PC-9 (cell line): ENCODE data around the gene HBS1L. TPM values are rescaled to one million over a fixed set of nuclear protein-coding genes. Genes with fewer than 3 reads are reported as not detected.

Source experiments
- BruUV-seq: library from RNA; stranded (reverse); fragments of 400-500 nt; replicated peaks from 2 replicates; lab custom pipeline; 2021; lab: Mats Ljungman, UMichigan
- CTCF ChIA-PET: fragments of 300-600 bp; sonication (Branson Sonifier 250); formaldehyde crosslinking; loops from one replicate; lab custom pipeline; 2022; ENCODE audit warnings: antibody characterized with exemption; lab: Charles Lee
- POLR2A ChIA-PET: fragments of 300-600 bp; sonication (Branson Sonifier 250); formaldehyde crosslinking; loops from one replicate; lab custom pipeline; 2022; ENCODE audit warnings: antibody characterized with exemption; ENCODE audit not compliant: unreplicated experiment; lab: Charles Lee
- DNase-seq, 2 experiments: peaks; one replicate each; pipeline versions ENCODE4 v3.0.0 to v3.0.0-alpha.2; 2015 to 2022; ENCODE audit warnings: mixed read lengths in 1 of 2
- H2AFZ ChIP-seq: fragments of 200-600 bp; sonication (generic); 2 replicates; pipeline ENCODE4 v1.8.1; 2017; ENCODE audit warnings: antibody characterized with exemption
- H3F3A ChIP-seq: fragments of 200-600 bp; sonication (generic); 2 replicates; pipeline ENCODE4 v1.8.1; 2017; ENCODE audit warnings: antibody characterized with exemption, mild to moderate bottlenecking, low read depth; ENCODE audit not compliant: insufficient read depth
- H3K27ac ChIP-seq: fragments of 200-600 bp; sonication (generic); 2 replicates; pipeline ENCODE4 v1.6.1; 2016; ENCODE audit warnings: mixed run types
- H3K27me3 ChIP-seq: fragments of 200-600 bp; sonication (generic); 2 replicates; pipeline ENCODE4 v1.6.1; 2016; ENCODE audit warnings: low read depth, mixed run types; ENCODE audit not compliant: insufficient read depth
- H3K36me3 ChIP-seq: fragments of 200-600 bp; sonication (generic); 2 replicates; pipeline ENCODE4 v1.6.1; 2016; ENCODE audit warnings: low read depth, mixed run types
- H3K4me1 ChIP-seq: fragments of 200-600 bp; sonication (generic); replicated peaks from 2 replicates; pipeline ENCODE4 v1.6.1; 2016; ENCODE audit warnings: mixed run types; ENCODE audit not compliant: insufficient read depth
- H3K4me2 ChIP-seq: fragments of 200-600 bp; sonication (generic); 2 replicates; pipeline ENCODE4 v1.6.1; 2017; ENCODE audit warnings: mixed run types
- H3K4me3 ChIP-seq: fragments of 200-600 bp; sonication (generic); 2 replicates; pipeline ENCODE4 v1.6.1; 2016; ENCODE audit warnings: mixed run types
- H3K79me2 ChIP-seq: fragments of 200-600 bp; sonication (generic); 2 replicates; pipeline ENCODE4 v1.6.1; 2017; ENCODE audit warnings: low read depth, mixed run types
- H3K9me2 ChIP-seq: fragments of 200-600 bp; sonication (generic); 2 replicates; pipeline ENCODE4 v1.8.1; 2017; ENCODE audit warnings: mild to moderate bottlenecking; ENCODE audit not compliant: insufficient read depth
- H3K9me3 ChIP-seq: fragments of 200-600 bp; sonication (generic); 2 replicates; pipeline ENCODE4 v1.8.1; 2016; ENCODE audit warnings: low read depth; ENCODE audit not compliant: insufficient read depth
- H4K20me1 ChIP-seq: fragments of 200-600 bp; sonication (generic); 2 replicates; pipeline ENCODE4 v1.8.1; 2017; ENCODE audit not compliant: insufficient read depth
- EZH2 ChIP-seq: fragments of 200-600 bp; sonication (generic); IDR thresholded peaks from 2 replicates; pipeline ENCODE4 v1.8.0; 2017; ENCODE audit warnings: antibody characterized with exemption, low read depth
- intact Hi-C: fragments of 100-400 bp; cut with micrococcal nuclease; formaldehyde crosslinking; loops from one replicate; pipeline ENCODE4 v1.10.0; 2022; ENCODE audit not compliant: unreplicated experiment
- total RNA-seq: library from RNA; stranded (reverse); gene quantifications from 2 replicates; pipeline ENCODE4 v1.2.3, GENCODE V29; 2021
- TF ChIP-seq, protein P1 (sequence below): fragments of 200-600 bp; sonication (generic); conservative IDR thresholded peaks from 2 replicates; pipeline ENCODE4 v1.6.1; 2017; ENCODE audit warnings: mixed run types, antibody characterized with exemption, mild to moderate bottlenecking, moderate library complexity

HBS1L gene
- total RNA-seq, 1 experiment from 2014 or later, result 84.4 TPM

- intact Hi-C loops, result no loop called here
- H2AFZ ChIP-seq, result no peak overlapping the region
- no peaks in the 10 kb centered on the region for H3K27me3 ChIP-seq
- ChIA-PET CTCF (no interaction called here), POLR2A (no interaction called here)
- H3K36me3 ChIP-seq, result no peaks in the 10 kb centered on the region
- no peak for DNase-seq
- no peak overlapping the region for H3K27ac ChIP-seq
- peaks cover 13% of the 10 kb centered on the region; the same call in 1 of the 2 replicates for H3K9me3 ChIP-seq
- no peaks in the 10 kb centered on the region for H3K79me2 ChIP-seq
- H4K20me1 ChIP-seq, result no peaks in the 10 kb centered on the region
- H3K9me2 ChIP-seq, result no peaks in the 10 kb centered on the region
- H3K4me2 ChIP-seq, result no peak overlapping the region
- no peaks in the 10 kb centered on the region for H3K4me1 ChIP-seq
- no peak overlapping the region for H3K4me3 ChIP-seq
- H3F3A ChIP-seq, result no peaks in the 10 kb centered on the region
- TF ChIP-seq EZH2, result no peak
- TF ChIP-seq, protein P1, sequence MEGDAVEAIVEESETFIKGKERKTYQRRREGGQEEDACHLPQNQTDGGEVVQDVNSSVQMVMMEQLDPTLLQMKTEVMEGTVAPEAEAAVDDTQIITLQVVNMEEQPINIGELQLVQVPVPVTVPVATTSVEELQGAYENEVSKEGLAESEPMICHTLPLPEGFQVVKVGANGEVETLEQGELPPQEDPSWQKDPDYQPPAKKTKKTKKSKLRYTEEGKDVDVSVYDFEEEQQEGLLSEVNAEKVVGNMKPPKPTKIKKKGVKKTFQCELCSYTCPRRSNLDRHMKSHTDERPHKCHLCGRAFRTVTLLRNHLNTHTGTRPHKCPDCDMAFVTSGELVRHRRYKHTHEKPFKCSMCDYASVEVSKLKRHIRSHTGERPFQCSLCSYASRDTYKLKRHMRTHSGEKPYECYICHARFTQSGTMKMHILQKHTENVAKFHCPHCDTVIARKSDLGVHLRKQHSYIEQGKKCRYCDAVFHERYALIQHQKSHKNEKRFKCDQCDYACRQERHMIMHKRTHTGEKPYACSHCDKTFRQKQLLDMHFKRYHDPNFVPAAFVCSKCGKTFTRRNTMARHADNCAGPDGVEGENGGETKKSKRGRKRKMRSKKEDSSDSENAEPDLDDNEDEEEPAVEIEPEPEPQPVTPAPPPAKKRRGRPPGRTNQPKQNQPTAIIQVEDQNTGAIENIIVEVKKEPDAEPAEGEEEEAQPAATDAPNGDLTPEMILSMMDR, result no peak
- no TSS peak for BruUV-seq
Observed at GRCh38 chr6:135084916-135085269, 30.3 kb upstream of the HBS1L start.

GRCh38 chr6:135084001-135084915 is 29.6 kb upstream of the HBS1L start:
- ChIA-PET POLR2A (no interaction called here), CTCF (no interaction called here)

DNA sequence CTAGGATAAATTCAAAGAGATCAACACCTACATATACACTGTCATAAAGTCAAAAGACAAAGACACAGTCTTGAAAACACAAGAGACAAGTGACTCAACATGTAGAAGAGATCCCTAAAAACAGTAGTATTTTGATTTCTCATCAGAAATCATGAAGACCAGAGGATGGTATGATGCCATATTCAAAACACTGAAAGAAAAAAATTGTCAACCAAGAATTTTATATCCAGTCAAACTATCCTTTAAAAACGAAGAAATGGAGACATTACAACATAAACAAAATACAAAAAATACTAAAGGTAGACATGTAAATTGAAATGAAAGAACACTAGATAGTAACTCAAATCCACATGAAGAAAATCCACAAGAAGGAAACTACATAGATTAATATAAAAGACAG is 27.3 kb upstream of the HBS1L start:
- no peak overlapping the region for H3K4me3 ChIP-seq
- H2AFZ ChIP-seq, result no peak overlapping the region
- H3K4me2 ChIP-seq, result no peak overlapping the region
- H3K36me3 ChIP-seq, result no peaks in the 10 kb centered on the region
- BruUV-seq, result no TSS peak
- peaks cover 13% of the 10 kb centered on the region; the same call in 1 of the 2 replicates for H3K9me3 ChIP-seq
- H3K9me2 ChIP-seq, result no peaks in the 10 kb centered on the region
- H3K27me3 ChIP-seq, result no peaks in the 10 kb centered on the region
- no peak overlapping the region for H3K27ac ChIP-seq
- ChIA-PET CTCF (no interaction called here), POLR2A (no interaction called here)
- DNase-seq, result no peak
- TF ChIP-seq, protein P1, result no peak
- no peak for TF ChIP-seq EZH2
- no peaks in the 10 kb centered on the region for H3F3A ChIP-seq
- no peaks in the 10 kb centered on the region for H3K4me1 ChIP-seq
- H4K20me1 ChIP-seq, result no peaks in the 10 kb centered on the region
- intact Hi-C loops, result no loop called here
- H3K79me2 ChIP-seq, result no peaks in the 10 kb centered on the region

More at GRCh38 chr6:135084001-135084915, 29.6 kb upstream of the HBS1L start:
- Histone ChIP-seq H4K20me1 (no peaks in the 10 kb centered on the region), H3K27ac (no peak overlapping the region), H3K4me1 (no peaks in the 10 kb centered on the region), H3K4me3 (no peak overlapping the region), H3K4me2 (no peak overlapping the region), H3K9me3 (peaks cover 13% of the 10 kb centered on the region; the same call in 1 of the 2 replicates), H2AFZ (no peak overlapping the region), H3K27me3 (no peaks in the 10 kb centered on the region), H3K9me2 (no peaks in the 10 kb centered on the region), H3F3A (no peaks in the 10 kb centered on the region), H3K36me3 (no peaks in the 10 kb centered on the region), H3K79me2 (no peaks in the 10 kb centered on the region)
- no TSS peak for BruUV-seq
- no peak for TF ChIP-seq EZH2
- TF ChIP-seq, protein P1, result no peak
- intact Hi-C loops, result no loop called here
- DNase-seq, result no peak
